Measurements from ENCODE around the gene IL6R. TPM values are rescaled to one million over a fixed set of nuclear protein-coding genes. Genes with fewer than 3 reads are reported as not detected.

The IL6R gene
- total and polyA plus RNA-seq, 2 donors from 2014 or later, result 6.2 to 33.0 TPM

DNA sequence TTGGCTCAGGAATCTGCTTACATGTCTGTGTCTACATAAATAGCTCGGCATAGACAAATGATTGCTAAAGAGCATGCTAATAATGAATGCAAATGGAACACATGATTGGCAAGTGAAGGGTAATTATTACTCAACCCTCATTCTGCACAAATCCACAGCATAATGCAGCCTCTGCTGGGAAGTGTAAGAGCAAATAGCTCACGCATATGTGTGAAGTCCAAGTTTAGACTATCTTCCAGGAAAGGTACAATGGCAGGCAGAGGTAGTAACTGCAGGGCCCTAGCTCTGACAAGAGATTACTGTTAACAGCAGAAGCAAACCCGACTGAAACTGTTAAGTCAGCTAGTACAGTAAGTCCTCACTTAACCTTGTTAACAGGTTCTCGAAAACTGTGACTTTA is 7.0 kb upstream of the IL6R start:
- FAIRE-seq (no peak), DNase-seq (no peak)
- Histone ChIP-seq H3K9ac (ENCODE audit: low read length in 3 of 3) (no peak overlapping the region), H3K4me1 (ENCODE audit: control insufficient read depth in 2 of 3, insufficient read depth in 2 of 3, low read depth in 1 of 3, low read length in 3 of 3) (no peaks in the 10 kb centered on the region), H3K27me3 (ENCODE audit: control insufficient read depth, insufficient read depth, low read length) (no peaks in the 10 kb centered on the region), H3K4me3 (ENCODE audit: low read length in 3 of 3) (no peak overlapping the region), H3K36me3 (ENCODE audit: control insufficient read depth in 2 of 3, insufficient read depth in 3 of 3, low read length in 3 of 3) (no peaks in the 10 kb centered on the region), H3K27ac (ENCODE audit: low read depth in 2 of 2, low read length in 2 of 2) (no peak overlapping the region), H3K9me3 (ENCODE audit: control insufficient read depth in 2 of 3, insufficient read depth in 1 of 3, low read length in 3 of 3) (no peaks in the 10 kb centered on the region)
- intact Hi-C loops (cut with DNase I), result no loop called here
- TF ChIP-seq CTCF (IDR thresholded peaks at IDR 0.05; ENCODE audit: borderline replicate concordance, extremely low read depth, insufficient read depth), result no peak

DNA sequence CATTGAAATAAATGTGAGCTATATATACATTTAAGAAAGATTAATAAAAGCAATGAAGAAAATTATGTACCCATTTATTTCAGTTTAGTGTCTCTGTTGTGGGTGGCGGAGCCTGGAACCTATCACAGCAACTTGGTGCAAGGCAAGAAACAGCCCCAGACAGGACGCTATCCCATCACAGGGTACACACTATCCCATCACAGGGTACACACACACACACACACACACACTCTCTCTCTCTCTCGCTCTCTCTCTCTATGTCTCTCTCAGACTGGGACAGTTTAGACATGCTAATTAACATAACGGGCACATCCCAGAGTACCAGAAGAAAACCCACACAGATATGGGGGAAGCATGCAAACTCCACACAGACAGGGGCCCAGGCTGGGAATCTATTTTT is 6.5 kb upstream of the IL6R start:
- no peak overlapping the region for H3K9ac ChIP-seq (ENCODE audit: low read length in 3 of 3)
- H3K36me3 ChIP-seq (ENCODE audit: control insufficient read depth in 2 of 3, insufficient read depth in 3 of 3, low read length in 3 of 3), result no peaks in the 10 kb centered on the region
- no peaks in the 10 kb centered on the region for H3K9me3 ChIP-seq (ENCODE audit: control insufficient read depth in 2 of 3, insufficient read depth in 1 of 3, low read length in 3 of 3)
- DNase-seq, result no peak
- no peak for TF ChIP-seq CTCF (IDR thresholded peaks at IDR 0.05; ENCODE audit: borderline replicate concordance, extremely low read depth, insufficient read depth)
- H3K4me1 ChIP-seq (ENCODE audit: control insufficient read depth in 2 of 3, insufficient read depth in 2 of 3, low read depth in 1 of 3, low read length in 3 of 3), result peaks cover 0 to 1% (median 0%) of the 10 kb centered on the region in 3 donors
- H3K4me3 ChIP-seq (ENCODE audit: low read length in 3 of 3), result no peak overlapping the region
- no peak for FAIRE-seq
- no peak overlapping the region for H3K27ac ChIP-seq (ENCODE audit: low read depth in 2 of 2, low read length in 2 of 2)
- no peaks in the 10 kb centered on the region for H3K27me3 ChIP-seq (ENCODE audit: control insufficient read depth, insufficient read depth, low read length)
- intact Hi-C loops (cut with DNase I), result no loop called here

DNA sequence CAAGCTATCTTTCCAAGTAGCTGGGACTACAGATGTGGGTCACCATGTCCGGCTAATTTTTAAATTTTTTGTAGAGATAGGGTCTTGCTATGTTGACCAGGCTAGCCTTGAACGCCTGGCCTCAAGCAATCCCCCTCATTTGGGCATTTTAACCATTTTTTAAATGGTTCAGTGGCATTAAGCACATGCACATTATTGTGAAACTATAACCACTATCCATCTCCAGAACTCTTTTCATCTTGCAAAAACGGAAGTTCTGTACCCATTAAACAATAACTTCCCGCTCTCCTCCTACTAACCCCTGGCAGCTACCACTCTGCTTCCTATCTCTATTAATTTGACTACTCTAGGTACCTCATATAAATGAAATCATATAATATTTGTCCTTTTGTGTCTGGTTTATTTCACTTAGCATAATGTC is 4.8 kb upstream of the IL6R start:
- intact Hi-C loops (cut with DNase I), result no loop called here
- FAIRE-seq (no peak), DNase-seq (no peak)
- H3K27ac ChIP-seq (ENCODE audit: low read depth in 2 of 2, low read length in 2 of 2), result no peak overlapping the region
- no peak for TF ChIP-seq CTCF (IDR thresholded peaks at IDR 0.05; ENCODE audit: borderline replicate concordance, extremely low read depth, insufficient read depth)
- H3K36me3 ChIP-seq (ENCODE audit: control insufficient read depth in 2 of 3, insufficient read depth in 3 of 3, low read length in 3 of 3), result no peaks in the 10 kb centered on the region
- no peak overlapping the region for H3K4me3 ChIP-seq (ENCODE audit: low read length in 3 of 3)
- peaks cover 4% of the 10 kb centered on the region for H3K27me3 ChIP-seq (ENCODE audit: control insufficient read depth, insufficient read depth, low read length)
- H3K9ac ChIP-seq (ENCODE audit: low read length in 3 of 3), result no peak overlapping the region
- H3K4me1 ChIP-seq (ENCODE audit: control insufficient read depth in 2 of 3, insufficient read depth in 2 of 3, low read depth in 1 of 3, low read length in 3 of 3), result peaks cover 0 to 8% (median 3%) of the 10 kb centered on the region in 3 donors
- H3K9me3 ChIP-seq (ENCODE audit: control insufficient read depth in 2 of 3, insufficient read depth in 1 of 3, low read length in 3 of 3), result no peaks in the 10 kb centered on the region

DNA sequence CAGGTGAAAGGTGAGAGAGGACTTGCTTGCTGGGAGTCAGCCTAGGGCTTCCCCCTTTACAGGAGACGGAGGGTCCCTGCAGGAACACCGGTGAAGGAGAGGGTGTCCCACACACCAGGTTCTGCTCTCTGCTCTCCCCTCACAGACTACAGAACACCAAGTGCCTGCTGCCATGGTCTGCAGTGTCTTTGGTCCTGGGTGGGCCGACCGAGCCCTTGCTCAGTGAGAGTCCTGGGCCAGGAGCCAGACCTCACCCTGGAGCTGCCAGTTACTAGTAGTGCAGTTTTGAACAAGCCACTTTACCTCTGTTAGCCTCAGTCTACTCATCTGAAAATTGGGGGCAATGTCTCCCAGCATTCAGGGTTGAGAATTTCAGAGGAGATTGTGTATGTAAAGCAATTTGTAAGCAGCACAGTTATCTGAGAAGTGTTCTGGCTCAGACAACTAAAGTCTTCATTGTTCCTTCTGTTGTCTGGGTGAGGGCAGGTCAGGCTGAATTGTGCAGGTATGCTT is 2.7 kb upstream of the IL6R start:
- Histone ChIP-seq H3K9me3 (ENCODE audit: control insufficient read depth in 2 of 3, insufficient read depth in 1 of 3, low read length in 3 of 3) (no peaks in the 10 kb centered on the region), H3K27me3 (ENCODE audit: control insufficient read depth, insufficient read depth, low read length) (peaks cover 4% of the 10 kb centered on the region), H3K27ac (ENCODE audit: low read depth in 2 of 2, low read length in 2 of 2) (no peak overlapping the region), H3K9ac (ENCODE audit: low read length in 3 of 3) (no peak overlapping the region), H3K36me3 (ENCODE audit: control insufficient read depth in 2 of 3, insufficient read depth in 3 of 3, low read length in 3 of 3) (no peaks in the 10 kb centered on the region), H3K4me1 (ENCODE audit: control insufficient read depth in 2 of 3, insufficient read depth in 2 of 3, low read depth in 1 of 3, low read length in 3 of 3) (peaks cover 0 to 17% (median 3%) of the 10 kb centered on the region in 3 donors), H3K4me3 (ENCODE audit: low read length in 3 of 3) (no peak overlapping the region)
- FAIRE-seq (no peak), DNase-seq (no peak)
- intact Hi-C loops (cut with DNase I), result no loop called here
- no peak for TF ChIP-seq CTCF (IDR thresholded peaks at IDR 0.05; ENCODE audit: borderline replicate concordance, extremely low read depth, insufficient read depth)
